ENCODE measurements around the gene SH3YL1.

GRCh38 chr2:176917-177316 lies 86.9 kb downstream of the SH3YL1 start:
- TF ChIP-seq CTCF (IDR thresholded peaks at IDR 0.05; ENCODE audit: low read depth, low read length, poor library complexity, severe bottlenecking) (no peak), EZH2phosphoT487 (IDR thresholded peaks at IDR 0.05; ENCODE audit: borderline replicate concordance, low read length) (no peak)
